ENCODE results near the gene CCDC60.

GRCh38 chr12:119307747-119308146 is 26.8 kb upstream of the CCDC60 start:
- TF ChIP-seq CTCF (IDR thresholded peaks at IDR 0.05 in 4 of 5, conservative IDR thresholded peaks at IDR 0.05 in 1 of 5): no peak
- TF ChIP-seq POLR2A (IDR thresholded peaks at IDR 0.05): no peak

Measured in gastrocnemius medialis (tissue), 4 donors.